ENCODE data around the gene RNF26.

DNA sequence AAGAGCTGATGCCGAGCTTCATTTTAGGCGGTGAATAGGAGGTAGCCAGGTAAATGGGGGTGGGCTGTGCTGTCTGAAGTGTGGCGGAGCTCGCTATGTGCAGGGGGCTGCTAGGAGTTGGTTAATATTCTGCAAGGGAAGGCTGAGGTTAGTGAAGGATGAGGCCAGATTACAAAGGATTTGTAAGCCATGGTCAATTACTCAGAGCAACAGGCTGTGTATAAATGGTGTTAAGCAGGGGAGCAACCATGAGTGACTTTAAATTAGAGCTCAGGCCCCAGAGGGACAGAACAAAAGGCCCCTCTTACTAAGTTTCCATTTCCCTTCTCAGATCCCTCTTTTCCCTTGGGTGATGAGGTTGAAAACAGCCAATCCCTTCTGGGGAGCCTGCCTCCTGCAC is 10.1 kb upstream of the RNF26 start:
- TF ChIP-seq, protein P1, sequence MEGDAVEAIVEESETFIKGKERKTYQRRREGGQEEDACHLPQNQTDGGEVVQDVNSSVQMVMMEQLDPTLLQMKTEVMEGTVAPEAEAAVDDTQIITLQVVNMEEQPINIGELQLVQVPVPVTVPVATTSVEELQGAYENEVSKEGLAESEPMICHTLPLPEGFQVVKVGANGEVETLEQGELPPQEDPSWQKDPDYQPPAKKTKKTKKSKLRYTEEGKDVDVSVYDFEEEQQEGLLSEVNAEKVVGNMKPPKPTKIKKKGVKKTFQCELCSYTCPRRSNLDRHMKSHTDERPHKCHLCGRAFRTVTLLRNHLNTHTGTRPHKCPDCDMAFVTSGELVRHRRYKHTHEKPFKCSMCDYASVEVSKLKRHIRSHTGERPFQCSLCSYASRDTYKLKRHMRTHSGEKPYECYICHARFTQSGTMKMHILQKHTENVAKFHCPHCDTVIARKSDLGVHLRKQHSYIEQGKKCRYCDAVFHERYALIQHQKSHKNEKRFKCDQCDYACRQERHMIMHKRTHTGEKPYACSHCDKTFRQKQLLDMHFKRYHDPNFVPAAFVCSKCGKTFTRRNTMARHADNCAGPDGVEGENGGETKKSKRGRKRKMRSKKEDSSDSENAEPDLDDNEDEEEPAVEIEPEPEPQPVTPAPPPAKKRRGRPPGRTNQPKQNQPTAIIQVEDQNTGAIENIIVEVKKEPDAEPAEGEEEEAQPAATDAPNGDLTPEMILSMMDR (IDR thresholded peaks at IDR 0.05), result no peak
- TF ChIP-seq POLR2A (IDR thresholded peaks at IDR 0.05) (no peak), EP300 (IDR thresholded peaks at IDR 0.05) (no peak)
